Measurements from ENCODE around the gene GPR160. TPM values are rescaled to one million over a fixed set of nuclear protein-coding genes. Genes with fewer than 3 reads are reported as not detected.
A peak's percentile ranks its signal among the peaks of the same experiment; 100 is the strongest.

The GPR160 gene
- total and polyA plus RNA-seq, 2 of the 13 experiments (the other 11 are each of a cell fraction or from before 2014, with no cell fraction given): 12.1 to 23.2 TPM

DNA sequence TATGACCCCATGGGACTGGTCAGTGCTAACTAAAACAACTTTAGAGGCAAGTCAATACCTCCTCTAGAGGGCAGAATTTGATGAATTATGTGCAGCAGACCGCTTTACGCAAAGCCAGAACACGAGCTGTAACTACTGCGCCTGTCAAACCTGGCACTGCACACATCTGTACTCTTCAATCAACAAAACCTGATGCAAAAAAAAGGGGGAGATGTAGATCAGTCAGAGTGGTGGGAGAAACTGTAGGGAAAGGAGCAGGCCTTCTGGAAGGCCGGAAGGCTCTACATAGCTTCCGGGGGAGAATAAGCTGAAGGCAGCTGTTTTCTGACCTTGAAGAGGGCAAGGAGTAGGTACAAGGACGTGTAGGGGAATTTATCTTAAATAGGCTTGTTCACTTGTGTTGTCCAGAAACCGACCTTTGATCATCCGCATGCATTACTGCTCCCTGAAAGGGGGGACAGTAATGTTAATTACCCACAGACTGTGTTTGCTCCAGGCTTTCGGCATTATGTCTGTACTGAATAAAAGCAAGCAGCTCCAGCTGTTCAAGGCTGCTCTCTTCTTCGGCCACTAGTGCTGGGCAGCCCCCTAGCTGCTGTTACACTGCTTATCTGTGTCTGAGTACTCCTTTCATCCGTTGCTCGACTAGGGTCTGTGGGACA, 41.0 kb downstream of the GPR160 start (continued):
- TF ChIP-seq, protein P1, sequence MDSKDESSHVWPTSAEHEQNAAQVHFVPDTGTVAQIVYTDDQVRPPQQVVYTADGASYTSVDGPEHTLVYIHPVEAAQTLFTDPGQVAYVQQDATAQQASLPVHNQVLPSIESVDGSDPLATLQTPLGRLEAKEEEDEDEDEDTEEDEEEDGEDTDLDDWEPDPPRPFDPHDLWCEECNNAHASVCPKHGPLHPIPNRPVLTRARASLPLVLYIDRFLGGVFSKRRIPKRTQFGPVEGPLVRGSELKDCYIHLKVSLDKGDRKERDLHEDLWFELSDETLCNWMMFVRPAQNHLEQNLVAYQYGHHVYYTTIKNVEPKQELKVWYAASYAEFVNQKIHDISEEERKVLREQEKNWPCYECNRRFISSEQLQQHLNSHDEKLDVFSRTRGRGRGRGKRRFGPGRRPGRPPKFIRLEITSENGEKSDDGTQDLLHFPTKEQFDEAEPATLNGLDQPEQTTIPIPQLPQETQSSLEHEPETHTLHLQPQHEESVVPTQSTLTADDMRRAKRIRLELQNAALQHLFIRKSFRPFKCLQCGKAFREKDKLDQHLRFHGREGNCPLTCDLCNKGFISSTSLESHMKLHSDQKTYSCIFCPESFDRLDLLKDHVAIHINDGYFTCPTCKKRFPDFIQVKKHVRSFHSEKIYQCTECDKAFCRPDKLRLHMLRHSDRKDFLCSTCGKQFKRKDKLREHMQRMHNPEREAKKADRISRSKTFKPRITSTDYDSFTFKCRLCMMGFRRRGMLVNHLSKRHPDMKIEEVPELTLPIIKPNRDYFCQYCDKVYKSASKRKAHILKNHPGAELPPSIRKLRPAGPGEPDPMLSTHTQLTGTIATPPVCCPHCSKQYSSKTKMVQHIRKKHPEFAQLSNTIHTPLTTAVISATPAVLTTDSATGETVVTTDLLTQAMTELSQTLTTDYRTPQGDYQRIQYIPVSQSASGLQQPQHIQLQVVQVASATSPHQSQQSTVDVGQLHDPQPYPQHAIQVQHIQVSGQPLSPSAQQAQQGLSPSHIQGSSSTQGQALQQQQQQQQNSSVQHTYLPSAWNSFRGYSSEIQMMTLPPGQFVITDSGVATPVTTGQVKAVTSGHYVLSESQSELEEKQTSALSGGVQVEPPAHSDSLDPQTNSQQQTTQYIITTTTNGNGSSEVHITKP (CRISPR knock-in tag; IDR thresholded peaks at IDR 0.05; ENCODE audit: low read depth): peak; percentile 62
- no peak for TF ChIP-seq TFDP1 (CRISPR knock-in tag; IDR thresholded peaks at IDR 0.05; ENCODE audit: borderline replicate concordance)
- TF ChIP-seq MAZ (IDR thresholded peaks at IDR 0.05; ENCODE audit: borderline replicate concordance, low read depth, low read length): no peak
- no peak for TF ChIP-seq MAZ (CRISPR knock-in tag; IDR thresholded peaks at IDR 0.05; ENCODE audit: low read depth)
- TF ChIP-seq MATR3 (CRISPR knock-in tag; IDR thresholded peaks at IDR 0.05): no peak
- TF ChIP-seq ZNF850 (CRISPR knock-in tag; conservative IDR thresholded peaks at IDR 0.05): no peak
- no peak for TF ChIP-seq ZNF883 (CRISPR knock-in tag; IDR thresholded peaks at IDR 0.05; ENCODE audit: not compliant biosample characterization)
- peak; percentile 43 for TF ChIP-seq ZNF331 (CRISPR knock-in tag; IDR thresholded peaks at IDR 0.05)
- TF ChIP-seq ZFP36L1 (CRISPR knock-in tag; IDR thresholded peaks at IDR 0.05): no peak
- TF ChIP-seq ZNF605 (CRISPR knock-in tag; IDR thresholded peaks at IDR 0.05): peak; percentile 4; the same call in 1 of the 2 replicates
- TF ChIP-seq ZKSCAN8 (CRISPR knock-in tag; IDR thresholded peaks at IDR 0.05; ENCODE audit: borderline replicate concordance): no peak; the same call in 1 of the 2 replicates
- peak; percentile 25; the same call in 1 of the 2 replicates for TF ChIP-seq THAP11 (CRISPR knock-in tag; IDR thresholded peaks at IDR 0.05)
- TF ChIP-seq, protein P2, sequence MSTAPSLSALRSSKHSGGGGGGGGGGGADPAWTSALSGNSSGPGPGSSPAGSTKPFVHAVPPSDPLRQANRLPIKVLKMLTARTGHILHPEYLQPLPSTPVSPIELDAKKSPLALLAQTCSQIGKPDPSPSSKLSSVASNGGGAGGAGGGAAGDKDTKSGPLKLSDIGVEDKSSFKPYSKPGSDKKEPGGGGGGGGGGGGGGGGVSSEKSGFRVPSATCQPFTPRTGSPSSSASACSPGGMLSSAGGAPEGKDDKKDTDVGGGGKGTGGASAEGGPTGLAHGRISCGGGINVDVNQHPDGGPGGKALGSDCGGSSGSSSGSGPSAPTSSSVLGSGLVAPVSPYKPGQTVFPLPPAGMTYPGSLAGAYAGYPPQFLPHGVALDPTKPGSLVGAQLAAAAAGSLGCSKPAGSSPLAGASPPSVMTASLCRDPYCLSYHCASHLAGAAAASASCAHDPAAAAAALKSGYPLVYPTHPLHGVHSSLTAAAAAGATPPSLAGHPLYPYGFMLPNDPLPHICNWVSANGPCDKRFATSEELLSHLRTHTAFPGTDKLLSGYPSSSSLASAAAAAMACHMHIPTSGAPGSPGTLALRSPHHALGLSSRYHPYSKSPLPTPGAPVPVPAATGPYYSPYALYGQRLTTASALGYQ (CRISPR knock-in tag; IDR thresholded peaks at IDR 0.05): peak; percentile 68
- TF ChIP-seq SMYD3 (CRISPR knock-in tag; IDR thresholded peaks at IDR 0.05): no peak
- TF ChIP-seq THAP7 (CRISPR knock-in tag; IDR thresholded peaks at IDR 0.05): no peak
- no peak; the same call in 1 of the 2 replicates for TF ChIP-seq PHF20 (CRISPR knock-in tag; IDR thresholded peaks at IDR 0.05)
- TF ChIP-seq RARG (CRISPR knock-in tag; IDR thresholded peaks at IDR 0.05; ENCODE audit: low read depth): no peak
- TF ChIP-seq ZFP91 (CRISPR knock-in tag; IDR thresholded peaks at IDR 0.05; ENCODE audit: borderline replicate concordance): no peak
- peak; percentile 74; the same call in 1 of the 2 replicates for TF ChIP-seq TFAP4 (IDR thresholded peaks at IDR 0.05; ENCODE audit: borderline replicate concordance, low read depth)
